Measurements from ENCODE around the gene TASOR2. TPM values are rescaled to one million over a fixed set of nuclear protein-coding genes. Genes with fewer than 3 reads are reported as not detected.

TASOR2 gene
- total RNA-seq, 2 donors from 2014 or later = 57.5 to 59.6 TPM

DNA sequence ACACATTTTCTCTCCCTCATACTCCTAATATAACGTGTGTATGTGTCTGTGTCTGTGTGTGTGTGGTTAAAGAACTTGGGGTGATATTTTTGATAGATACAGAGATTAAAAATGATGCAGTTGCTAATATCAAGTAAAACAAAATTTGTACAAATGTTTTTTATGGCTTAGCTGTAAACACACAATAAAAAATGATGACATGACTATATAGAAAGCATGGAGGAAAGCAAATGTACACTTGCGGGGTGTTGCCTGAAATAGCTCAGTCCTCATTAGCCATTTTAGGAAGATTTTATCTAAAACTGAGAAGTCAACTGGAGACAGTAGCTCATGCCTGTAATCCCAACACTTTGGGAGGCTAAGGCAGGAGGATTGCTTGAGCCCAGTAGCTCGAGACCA lies 5.6 kb upstream of the TASOR2 start:
- no peak for DNase-seq (ENCODE audit: low spot score)
- intact Hi-C loops (cut with DNase I) = no loop called here

DNA sequence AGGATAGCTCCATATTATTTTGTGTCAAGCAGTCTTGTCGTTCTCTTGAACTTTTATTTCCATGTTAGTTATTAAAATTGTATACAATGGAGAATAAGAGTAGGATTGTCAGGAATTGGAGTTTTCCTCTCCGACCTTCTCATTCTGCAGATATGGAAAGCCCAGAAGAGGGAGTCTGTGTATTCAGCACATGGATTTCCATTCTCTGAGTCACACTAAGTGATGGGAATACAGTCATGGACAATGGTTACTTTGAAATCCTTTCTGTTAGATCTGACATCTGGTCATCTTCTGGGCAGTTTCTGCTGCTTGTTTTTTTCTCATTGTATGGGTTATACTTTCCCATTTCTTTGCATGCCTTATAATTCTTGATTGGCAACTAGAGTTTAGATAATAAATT lies 5.0 kb upstream of the TASOR2 start:
- intact Hi-C loops (cut with DNase I) = no loop called here

DNA sequence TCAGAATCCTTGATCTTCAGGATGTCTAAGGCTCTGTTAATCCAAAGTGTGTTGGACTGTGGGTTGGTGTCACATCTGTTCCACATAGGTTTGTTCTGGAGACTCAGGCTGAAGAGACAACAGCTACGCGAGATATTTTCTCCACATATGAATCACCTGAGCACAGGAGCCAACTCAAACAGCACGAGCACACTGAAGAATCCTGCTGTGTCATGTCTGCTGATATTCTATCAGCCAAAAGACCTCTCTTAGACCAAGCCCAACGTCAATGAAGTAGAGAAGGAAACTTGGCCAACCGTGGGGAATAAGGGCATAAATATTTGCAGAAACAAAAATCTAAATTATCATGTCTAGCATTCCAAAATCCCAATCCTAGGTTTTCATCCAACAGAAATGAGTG lies 2.7 kb upstream of the TASOR2 start:
- no peak for DNase-seq (ENCODE audit: low spot score)
- intact Hi-C loops (cut with DNase I) = no loop called here

More for the DNA sequence above, 5.0 kb upstream of the TASOR2 start:
- no peak for DNase-seq (ENCODE audit: low spot score)

DNA sequence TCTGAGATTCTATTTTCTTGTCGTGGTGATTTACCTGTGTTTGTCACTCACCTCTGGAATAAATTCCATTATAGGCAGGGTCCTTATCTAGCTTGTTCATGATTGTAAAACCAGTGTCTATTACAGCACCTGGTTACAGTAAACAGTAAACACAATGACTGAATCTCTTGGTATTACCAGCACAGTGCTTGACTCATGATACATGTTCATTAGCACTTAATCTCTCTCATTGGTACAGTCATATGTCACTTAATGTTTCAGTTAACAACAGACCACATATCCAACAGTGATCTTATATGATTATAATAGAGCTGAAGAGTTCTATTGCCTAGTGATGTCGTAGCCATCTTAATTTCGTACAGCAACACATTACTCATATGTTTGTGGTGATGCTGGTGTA lies 1.6 kb upstream of the TASOR2 start:
- intact Hi-C loops (cut with DNase I) = no loop called here

DNA sequence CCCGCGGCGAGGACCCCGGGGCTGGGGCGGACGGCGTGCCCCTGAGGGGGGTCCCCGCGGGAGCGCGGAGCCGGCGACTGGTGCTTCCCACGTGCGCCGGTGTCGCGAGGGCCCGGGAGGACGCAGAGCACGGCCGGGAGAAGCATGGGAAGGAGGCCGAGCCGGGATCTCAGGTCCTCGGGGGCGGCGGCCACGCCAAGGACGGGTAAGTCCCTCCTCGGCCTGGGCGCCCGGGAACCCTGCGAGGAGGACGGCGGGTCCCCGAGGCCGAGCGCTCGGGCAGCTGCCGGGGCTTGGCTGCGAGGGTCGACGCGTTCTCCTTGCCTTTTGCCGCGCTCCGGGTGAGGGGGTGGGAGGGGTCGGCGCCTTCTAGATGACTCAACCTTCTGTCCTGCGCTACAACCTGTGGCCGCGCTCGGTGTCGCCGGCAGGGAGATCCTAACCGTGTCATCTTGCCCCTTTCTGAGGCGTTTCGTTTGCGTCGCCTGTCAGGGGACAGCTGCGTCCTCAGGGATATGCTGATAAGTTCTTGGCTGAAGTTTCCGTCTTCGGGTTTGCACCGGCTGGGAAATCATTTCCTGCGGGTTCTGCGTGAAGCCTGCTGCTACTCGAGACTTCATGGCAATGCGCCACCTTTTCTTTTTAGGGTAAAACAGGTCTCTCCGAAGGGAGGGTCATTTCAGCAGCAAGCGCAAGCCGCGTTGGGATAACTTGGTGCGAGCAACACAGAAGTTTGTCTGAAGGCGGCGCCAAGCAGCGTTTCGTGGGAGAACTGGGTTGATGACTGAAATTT lies 529 bp downstream of the TASOR2 start:
- DNase-seq (ENCODE audit: low spot score) = peak; percentile 91
- intact Hi-C loops (cut with DNase I) = loop anchor here in 1 of 2 donors (5.0 kb wide), 1 partner anchor 238 kb away; no protein-coding TSS in a partner anchor

More for the DNA sequence above, 1.6 kb upstream of the TASOR2 start:
- no peak for DNase-seq (ENCODE audit: low spot score)

DNA sequence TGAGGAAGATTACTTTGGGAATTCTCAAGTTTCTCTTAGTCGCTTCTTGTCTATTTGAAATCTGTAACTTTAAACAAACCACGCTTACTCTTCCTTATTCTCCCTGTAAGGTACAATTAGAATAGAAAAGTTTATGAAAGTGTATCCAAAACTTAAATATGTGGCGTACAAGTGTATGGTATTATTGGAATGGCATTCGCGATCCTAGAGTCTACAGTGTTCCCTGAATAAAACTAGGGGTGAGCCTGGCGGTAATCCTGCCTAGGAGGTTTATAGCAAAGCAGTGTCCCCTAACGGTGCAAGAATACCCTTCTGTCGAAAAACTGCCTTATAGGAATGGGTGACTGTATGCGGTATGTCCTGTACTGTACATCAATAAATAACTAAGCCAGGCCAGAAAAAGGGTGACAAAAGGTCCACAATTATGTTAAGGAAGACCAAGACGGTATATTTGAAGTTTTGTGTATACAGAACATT lies 1.2 kb downstream of the TASOR2 start:
- DNase-seq (ENCODE audit: low spot score) = no peak
- intact Hi-C loops (cut with DNase I) = loop anchor here in 1 of 2 donors (5.0 kb wide), 1 partner anchor 239 kb away; no protein-coding TSS in a partner anchor

DNA sequence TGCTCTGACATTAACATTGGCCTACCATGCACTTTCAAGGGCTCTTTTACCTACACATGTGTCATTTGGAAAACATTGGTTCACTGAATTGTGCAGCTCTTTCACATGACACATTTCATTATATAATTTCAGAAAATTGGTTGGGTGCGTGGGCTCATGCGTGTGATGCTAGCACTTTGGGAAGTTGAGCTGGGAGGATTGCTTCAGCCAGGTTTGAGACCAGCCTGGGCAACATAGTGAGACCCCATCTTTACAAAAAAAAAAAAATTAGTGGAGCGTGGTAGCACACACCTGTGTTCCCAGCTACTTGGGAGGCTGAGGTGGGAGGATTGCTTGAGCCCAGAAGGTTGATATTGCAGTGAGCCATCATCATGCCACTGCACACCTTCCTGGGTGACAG lies 3.9 kb downstream of the TASOR2 start:
- intact Hi-C loops (cut with DNase I) = loop anchor here in 1 of 2 donors (5.0 kb wide), 1 partner anchor 241 kb away; no protein-coding TSS in a partner anchor

DNA sequence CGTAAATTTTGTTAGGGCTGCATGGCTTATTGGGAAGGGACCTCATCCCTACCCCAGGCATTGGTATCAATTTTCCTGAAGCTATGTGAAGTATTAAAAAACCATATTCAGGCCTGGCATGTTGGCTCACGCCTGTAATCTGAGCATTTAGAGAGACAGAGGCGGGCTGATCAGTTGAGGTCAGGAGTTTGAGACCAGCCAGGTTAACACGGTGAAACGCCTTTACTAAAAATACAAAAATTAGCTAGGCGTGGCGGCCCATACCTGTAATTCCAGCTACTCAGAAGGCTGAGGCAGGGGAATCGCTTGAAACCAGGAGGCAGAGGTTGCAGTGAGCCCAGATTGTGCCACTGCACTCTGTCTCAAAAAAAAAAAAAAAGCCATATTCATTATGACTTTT lies 7.1 kb downstream of the TASOR2 start:
- intact Hi-C loops (cut with DNase I) = no loop called here
- DNase-seq (ENCODE audit: low spot score) = no peak

More for the DNA sequence above, 3.9 kb downstream of the TASOR2 start:
- no peak for DNase-seq (ENCODE audit: low spot score)

DNA sequence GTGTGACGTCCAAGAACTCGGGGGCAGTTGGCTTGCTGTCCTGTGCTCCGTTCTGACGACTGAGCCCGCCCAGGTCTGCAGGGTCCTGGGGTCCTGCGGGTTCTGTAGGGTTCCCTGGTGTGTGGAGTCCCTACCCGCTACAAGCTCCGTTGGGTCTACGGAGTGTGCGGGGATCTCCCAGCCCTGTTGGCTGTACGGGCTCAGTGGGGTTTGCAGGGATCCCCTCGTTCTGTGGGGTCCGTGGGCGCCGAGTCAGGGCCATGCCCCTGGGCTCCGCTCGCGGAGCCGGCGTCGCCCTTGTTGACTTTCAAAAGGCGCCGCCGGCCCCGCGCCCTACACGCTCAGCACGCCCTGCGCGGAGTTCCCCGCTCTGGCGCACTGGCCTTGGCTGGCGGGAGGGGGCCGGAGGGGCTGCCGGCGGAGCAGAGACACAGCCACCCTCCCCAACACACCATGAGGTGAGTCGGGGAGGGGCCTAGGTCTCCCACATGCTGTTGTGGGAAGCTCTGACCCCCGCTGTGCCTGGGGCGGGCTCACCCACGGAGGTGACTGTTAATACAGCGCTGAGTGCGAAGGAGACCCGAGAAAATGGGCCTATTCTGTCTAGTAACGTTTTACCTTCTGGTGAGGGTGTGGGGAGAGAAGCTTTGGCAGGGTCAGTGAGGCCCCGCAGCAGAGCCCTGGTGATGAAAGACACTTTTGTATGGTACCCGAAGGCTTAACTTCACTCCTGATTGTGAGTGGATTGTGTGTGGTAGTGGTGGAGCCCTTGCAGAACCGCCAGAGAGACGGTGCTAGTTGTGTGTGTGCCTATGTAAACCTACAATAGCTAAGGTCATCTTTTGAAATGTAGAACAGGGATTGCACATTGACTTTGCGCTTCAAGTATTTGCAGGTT lies 8.1 kb downstream of the TASOR2 start:
- peak; percentile 81 for DNase-seq (ENCODE audit: low spot score)

DNA sequence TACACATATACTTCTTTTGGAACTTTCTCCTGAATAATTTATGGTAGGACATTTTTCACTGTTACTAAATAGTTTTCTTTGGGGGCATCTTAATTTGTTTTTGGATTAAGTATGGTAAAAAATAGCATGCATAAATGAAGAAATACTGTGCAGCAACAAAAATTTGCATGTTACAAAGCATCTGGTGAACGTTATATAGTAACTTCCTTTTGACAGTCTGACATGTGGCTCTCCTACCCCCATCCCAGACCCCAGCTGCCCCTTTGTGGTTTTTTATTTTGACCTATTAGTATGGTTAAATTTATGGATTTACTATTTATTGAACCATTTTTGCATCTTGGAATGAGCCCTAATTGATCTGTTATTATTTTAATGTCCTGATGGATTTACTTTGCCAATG lies 9.9 kb downstream of the TASOR2 start:
- DNase-seq (ENCODE audit: low spot score) = no peak
- intact Hi-C loops (cut with DNase I) = no loop called here

More for the DNA sequence above, 8.1 kb downstream of the TASOR2 start:
- intact Hi-C loops (cut with DNase I) = no loop called here

DNA sequence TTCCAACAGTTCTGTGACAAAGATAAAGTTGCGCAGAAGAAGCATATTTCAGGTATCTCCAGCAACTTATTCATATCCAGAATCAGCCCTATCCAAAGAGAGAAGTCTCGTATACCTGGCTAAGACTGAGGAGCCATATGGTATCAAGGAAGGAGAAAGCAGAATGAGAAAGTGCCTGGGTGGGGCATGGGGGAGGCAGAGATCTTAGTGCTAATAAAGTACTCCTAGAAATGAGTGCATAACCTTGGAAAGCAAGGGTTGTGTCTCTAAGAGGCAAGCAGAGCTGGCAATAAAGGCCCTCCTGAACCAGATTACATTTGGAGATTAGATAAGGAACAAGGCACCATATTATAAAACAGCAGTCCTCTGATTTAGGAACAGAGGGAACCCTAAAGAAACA lies 12.7 kb downstream of the TASOR2 start:
- DNase-seq (ENCODE audit: low spot score) = no peak

DNA sequence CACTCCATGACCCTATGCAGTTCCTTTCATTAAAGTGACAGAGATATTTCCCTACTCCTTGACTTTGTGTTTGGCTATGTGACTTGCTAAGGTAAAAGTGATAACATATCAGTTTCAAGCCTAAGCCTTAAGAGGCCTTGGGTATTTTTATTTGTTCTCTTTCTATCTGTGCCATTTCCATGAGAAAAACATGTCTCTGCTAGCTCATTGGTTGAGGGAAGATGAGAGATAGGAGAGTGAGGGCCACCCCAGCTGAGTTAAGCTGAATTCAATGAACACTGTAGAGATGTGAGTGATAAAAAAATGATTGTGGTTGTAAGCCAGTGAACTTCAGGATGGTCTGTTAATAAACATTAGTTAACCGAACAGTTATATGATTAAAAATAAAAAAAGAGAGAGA lies 13.4 kb downstream of the TASOR2 start:
- intact Hi-C loops (cut with DNase I) = no loop called here
- DNase-seq (ENCODE audit: low spot score) = no peak

More for the DNA sequence above, 12.7 kb downstream of the TASOR2 start:
- intact Hi-C loops (cut with DNase I) = no loop called here

DNA sequence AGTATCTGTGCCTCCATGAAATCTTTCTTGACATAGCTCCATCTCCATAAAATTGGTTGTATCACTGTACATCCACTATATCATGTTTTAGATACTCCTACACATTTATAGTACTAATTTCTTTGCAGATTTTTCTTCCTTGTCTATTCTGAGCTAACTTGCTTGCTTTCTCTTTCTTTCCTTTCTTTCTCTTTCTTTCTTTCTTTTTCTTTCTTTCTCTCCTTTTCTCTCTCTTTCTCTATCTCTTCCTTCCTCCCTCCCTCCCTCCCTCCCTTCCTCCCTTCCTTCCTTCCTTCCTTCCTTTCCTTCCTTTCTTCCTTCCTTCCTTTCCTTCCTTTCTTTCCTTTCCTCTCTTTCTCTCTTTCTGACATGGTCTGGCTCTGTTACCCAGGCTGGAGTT lies 23.7 kb downstream of the TASOR2 start:
- intact Hi-C loops (cut with DNase I) = no loop called here
- no peak for DNase-seq (ENCODE audit: low spot score)

DNA sequence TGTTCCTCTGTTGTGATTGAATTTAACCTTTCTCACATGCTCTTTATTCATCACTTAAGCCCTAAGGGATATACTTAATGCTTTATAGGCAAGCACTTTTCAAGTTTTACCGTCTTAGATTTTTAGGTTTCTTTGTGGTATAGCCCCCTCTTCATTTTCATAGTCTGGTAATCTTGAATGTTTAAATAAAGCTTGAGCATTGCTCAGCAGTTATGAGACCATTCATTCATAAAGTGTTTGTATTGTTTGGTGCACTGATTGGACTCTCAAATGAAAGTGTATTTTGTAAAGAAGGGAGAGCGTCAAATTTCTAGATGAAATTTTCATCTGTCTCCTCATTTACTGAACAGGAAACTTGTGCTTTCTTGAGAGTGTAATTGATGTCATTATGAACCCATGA lies 25.2 kb downstream of the TASOR2 start:
- DNase-seq (ENCODE audit: low spot score) = no peak
- intact Hi-C loops (cut with DNase I) = no loop called here

DNA sequence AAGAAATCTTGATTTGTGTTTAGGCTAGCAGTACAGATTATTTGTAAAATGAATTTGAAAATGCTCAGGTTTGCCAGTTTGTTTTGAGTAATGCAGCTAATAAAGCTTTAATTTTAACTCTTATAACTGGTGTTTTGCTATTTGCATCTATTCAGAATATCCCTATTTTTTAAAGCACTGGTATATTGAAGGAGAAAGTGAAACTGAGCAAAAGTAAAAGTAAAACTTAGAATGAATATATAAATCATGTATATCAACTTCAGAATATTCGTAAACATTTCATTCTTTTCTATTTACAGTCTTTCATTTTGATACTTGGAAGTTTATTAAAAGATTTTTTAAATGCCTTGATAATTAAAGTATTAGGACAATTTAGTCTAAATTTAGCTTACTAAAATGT lies 26.2 kb downstream of the TASOR2 start:
- intact Hi-C loops (cut with DNase I) = no loop called here
- DNase-seq (ENCODE audit: low spot score) = no peak

DNA sequence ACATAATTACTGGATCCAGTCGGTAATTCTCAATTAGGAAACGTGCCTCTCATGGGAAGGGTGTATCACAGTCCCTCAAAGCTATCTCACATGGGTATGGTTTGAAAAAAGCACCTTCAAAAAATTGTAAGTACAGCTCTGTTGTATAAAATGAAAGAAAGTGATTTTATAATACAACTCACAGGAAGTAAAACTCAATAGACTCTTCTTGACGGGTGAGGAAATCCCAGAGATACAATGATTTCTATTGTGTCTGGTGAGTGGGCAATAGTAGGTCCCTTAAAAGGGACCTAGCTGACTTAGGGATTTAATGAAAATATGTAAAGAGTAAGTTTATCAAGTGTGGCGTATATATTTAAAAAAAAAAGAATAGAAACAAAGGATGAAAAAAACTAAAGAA lies 27.0 kb downstream of the TASOR2 start:
- intact Hi-C loops (cut with DNase I) = no loop called here
- no peak for DNase-seq (ENCODE audit: low spot score)

DNA sequence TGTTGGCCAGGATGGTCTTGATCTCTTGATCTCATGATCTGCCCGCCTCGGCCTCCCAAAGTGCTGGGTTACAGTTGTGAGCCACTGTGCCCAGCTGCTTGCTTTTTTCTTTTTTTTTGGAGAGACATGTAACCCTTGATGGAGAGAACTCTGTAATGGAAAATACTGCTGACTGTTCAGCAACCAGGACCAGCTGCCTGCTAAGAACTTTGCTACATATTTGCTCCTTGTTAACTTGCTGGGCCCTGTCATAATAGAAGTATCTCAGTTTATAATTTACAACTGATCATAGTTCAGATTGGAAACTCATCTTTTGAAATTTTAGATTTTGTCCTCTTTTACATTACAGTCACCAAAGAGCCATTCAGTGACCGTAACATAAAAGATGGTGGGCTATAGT lies 34.9 kb downstream of the TASOR2 start:
- intact Hi-C loops (cut with DNase I) = no loop called here
- no peak for DNase-seq (ENCODE audit: low spot score)

DNA sequence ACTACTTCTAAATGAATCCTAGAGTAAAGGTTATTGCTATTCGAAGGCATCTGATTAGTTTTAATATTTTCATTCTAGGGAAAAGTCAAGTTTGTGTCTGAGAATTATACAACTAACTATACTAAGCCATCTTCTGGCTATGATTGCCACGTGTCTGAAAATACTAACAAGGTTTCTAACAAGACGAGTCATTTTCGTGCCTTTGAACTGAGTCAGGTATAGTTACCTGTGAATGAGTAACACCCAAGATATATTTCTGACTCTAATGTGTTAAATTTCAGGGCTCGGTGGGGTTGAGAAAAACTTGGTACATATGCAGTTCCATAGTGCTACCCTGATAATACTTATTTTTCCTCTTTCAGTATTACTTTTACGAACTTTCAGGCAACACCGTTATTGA lies 35.5 kb downstream of the TASOR2 start:
- DNase-seq (ENCODE audit: low spot score) = no peak
- intact Hi-C loops (cut with DNase I) = no loop called here

DNA sequence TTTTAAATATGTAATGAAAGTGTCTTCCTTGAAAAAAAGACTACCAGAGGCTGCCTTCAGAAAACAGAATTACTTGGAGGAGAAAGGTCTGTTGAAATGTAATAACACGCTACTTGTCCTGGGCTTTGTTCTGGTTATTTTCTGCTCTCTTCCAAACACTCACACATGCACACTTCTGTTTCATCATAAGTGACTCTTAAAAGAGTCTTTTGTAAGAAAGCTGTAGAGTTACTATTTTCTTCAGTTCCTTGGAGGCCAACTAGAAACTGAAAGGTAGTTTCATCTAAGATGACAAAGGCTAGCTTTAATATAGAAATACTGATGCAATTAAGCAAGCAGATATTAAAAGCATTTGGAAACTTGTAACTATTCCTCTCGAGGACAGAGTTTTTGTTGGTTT lies 39.1 kb downstream of the TASOR2 start:
- DNase-seq (ENCODE audit: low spot score) = no peak
- intact Hi-C loops (cut with DNase I) = no loop called here

DNA sequence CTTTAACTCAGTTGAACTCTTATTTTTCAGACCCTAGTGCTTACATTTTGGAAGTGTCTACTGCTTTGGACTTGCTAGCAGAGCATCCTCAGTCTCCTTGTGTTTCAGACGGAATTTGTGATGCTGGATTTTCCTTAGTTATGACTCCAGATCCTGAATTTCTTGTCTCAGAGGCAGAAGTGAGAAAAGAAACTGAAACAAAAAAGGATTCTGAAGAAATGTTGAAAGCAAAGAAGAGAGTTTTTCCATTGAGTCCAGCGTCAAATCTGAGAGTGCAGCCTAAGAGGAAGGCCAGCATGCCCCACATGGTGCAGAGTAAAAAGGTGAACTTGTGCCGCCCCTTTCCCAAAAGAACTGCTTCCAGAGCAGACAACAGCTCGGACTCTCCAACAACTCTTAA lies 46.1 kb downstream of the TASOR2 start:
- intact Hi-C loops (cut with DNase I) = no loop called here
- DNase-seq (ENCODE audit: low spot score) = no peak

Data from posterior vena cava (tissue), 2 donors.